HT1080 (cell line): Measurements from ENCODE around the gene SLC39A3. TPM values are rescaled to one million over a fixed set of nuclear protein-coding genes. Genes with fewer than 3 reads are reported as not detected.

Experiments
- DNase-seq: peaks from one replicate; pipeline ENCODE4 v3.0.0-alpha.2; 2015; ENCODE audit warnings: low read depth
- polyA plus RNA-seq, 2 experiments: library from polyadenylated mRNA; depleted of rRNA; stranded (reverse); fragments of >200 nt; gene quantifications; 2 replicates each; pipeline ENCODE4 v1.2.3, GENCODE V29; 2015
- total RNA-seq: library from RNA; depleted of rRNA; stranded (reverse); fragments of >200 nt; shearing (Covaris generic); gene quantifications from 2 replicates; pipeline ENCODE4 v1.2.3, GENCODE V29; 2014; rRNA removed

SLC39A3 gene, protein sequence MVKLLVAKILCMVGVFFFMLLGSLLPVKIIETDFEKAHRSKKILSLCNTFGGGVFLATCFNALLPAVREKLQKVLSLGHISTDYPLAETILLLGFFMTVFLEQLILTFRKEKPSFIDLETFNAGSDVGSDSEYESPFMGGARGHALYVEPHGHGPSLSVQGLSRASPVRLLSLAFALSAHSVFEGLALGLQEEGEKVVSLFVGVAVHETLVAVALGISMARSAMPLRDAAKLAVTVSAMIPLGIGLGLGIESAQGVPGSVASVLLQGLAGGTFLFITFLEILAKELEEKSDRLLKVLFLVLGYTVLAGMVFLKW
- 55.0 and 57.3 TPM in 2 replicates for total RNA-seq
- polyA plus RNA-seq (2015; cell fraction: cytosol; rRNA removed), result 28.0 and 33.5 TPM in 2 replicates
- polyA plus RNA-seq (2015; cell fraction: nucleus; rRNA removed), result 12.7 and 18.8 TPM in 2 replicates

DNA sequence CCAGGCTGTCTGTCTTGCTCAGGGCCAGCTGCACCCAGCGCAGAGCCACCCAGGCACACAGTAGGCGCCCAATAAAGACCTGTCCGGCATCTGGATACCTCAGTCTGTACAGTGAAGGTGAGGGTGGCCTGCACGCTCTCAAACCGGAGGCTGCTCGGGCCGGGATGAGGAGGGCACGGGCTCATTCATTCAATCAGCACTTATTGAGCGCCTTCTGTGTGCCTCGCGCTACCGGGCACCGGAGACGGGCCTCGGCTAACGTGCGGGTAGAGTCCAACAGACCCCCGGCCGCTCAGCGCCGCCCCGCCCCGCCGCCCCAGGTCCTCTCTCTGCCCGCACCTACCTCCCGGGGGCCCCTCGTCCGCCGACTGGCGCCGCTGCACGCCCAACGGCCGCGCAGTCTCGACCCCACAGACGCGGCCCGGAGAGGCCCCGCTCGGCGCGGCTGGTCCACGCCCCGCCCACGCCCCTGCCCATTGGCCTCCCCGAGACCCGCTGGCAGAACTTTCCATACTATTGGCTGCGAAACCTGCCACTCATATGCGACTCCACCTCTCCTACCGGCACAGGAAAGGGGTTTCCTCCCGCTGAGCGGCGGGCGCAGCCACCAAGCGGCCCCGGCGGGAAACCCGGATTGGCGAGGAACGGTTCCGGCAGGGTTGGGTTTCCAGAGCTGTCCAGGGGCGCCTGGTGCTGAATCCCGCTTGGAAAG lies at the start of gene SLC39A3:
TSS of gene SLC39A3 (minus strand) at position 416 of the 712 bp plus-strand sequence. CDS start 2,760 bp downstream, outside the sequence.
- DNase-seq, result peak; percentile 95

DNA sequence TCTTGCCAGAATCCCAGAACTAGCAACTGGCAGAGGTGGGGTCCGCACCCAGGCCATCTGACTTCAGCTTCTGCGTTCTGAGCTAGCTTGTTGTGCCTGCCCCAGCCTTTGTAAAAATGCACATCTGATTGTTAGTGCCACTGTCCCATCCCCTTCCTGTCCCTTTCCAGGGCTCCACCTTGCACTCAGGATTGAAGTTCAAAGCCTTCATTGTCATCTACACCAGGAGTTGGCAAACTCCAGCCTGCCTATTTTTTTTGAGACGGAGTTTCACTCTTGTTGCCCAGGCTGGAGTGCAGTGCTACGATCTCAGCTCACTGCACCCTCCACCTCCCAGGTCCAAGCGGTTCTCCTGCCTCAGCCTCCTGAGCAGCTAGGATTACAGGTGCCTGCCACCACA lies 48.4 kb upstream of the SLC39A3 start:
- no peak for DNase-seq

DNA sequence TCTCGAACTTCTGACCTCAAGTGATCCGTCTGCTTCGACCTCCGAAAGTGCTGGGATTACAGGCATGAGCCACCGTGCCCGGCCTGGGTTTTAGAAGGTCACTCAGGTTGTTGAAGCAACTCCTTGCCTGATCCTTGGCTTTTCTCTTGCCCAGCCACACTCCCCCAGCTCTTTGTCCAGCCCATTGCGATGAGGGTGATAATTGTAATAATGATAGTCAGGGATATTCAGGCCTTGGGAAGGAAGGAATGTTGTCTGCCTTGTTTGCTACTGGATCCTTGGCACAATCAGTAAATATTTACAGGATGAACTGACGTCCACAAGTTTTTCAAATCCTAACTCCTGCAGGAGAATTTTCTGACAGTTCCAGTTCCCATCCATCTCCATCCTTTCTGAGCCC lies 47.3 kb upstream of the SLC39A3 start:
- no peak for DNase-seq

DNA sequence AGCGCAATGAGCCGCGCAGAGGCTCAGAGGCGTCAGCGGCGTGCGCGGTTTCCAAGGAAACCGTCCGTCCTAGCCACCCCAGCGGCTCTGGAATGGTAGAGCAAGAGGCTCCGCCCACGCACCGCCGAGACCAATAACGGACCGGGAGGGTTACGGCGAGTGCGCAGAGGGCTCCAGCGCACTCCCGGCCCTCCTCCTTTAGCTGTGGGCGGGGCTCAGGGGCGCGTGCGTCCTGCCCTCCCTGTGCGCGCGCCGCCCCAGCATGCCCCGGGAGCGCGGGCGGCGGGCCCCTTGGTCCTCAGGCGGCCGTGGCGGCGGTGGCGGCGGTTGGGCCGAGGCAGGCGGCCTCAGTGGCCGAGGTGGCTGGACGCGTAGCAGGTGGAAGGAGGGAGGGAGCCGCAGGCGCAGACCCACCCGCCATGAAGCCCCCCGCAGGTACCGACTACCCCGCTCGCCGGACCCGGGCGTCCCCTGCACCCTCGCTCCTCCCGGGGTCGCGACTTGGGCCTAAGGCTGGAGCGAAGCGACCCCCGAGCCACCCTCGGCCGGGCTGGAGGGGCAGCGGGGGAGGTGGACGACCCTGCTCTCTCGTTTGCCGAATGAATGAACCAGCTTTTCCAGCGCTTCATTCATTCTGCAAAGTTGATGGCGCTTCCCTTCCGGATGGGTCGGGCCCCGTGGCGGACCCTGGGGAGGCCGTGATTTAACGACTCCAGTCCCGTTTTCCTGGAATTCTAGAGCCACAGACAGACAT lies 45.6 kb upstream of the SLC39A3 start, which contains the start of gene THOP1:
TSS of gene THOP1 (plus strand) at position 260 of the 754 bp plus-strand sequence. CDS start at position 420, 160 bp downstream.
- peak; percentile 98 for DNase-seq

DNA sequence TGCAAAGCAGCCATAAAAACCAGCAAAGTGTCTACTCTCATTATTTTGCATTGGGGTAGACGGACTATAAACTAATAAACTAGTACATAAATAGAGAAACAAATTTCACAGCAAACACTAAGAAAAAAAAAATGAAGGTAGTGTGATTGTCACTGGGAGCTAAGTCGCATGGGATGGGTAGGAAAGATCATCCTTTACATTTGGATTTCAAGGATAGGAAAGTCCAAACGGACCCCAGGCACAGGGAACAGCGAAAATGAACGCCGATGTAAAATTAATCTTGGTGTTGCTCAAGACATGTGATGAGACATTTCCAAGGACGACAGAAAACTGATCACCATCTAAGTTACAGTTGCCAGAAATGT lies 43.9 kb upstream of the SLC39A3 start:
- no peak for DNase-seq

DNA sequence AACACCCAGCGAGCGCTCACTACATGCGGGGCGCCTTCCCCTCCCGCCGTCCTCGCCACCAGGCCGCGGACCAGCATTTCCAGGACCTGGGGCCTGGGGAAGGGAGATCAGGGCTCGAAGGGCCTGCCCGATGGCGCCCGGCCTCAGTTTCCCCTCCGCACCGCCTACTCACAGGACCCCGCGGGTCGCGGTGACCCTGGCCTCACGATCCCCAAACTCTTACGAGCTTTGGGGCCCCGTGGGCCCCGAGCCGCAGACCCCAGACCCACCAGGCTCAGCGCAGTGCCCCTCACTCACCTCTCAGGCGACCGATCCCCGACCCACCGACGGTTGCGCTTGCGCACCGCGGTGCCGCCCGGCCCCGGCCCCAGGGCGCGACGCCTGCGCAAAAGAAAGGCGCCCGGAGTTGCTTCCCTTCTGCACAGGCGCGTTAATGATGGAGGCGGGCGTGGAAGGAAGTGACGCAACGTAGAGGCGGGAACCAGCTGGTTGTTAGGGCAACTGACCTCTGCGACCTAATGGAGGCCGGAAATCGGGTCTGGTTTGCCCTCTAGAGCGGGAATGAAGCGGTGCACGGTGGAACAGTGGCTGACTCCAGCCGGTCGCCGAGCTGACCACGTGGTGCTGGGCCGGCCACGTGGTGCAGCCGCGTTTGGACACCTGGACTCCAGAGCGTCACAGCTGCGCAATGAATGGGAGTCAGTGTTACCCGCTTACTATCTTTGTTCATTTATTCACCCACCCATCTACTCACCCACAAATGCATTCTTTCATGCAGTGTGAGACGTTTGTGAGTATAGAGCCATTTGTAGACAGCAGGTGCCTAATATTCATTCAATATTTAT lies 43.3 kb upstream of the SLC39A3 start, which contains the start of gene SGTA:
TSS of gene SGTA (minus strand) at position 338 of the 845 bp plus-strand sequence. CDS start 14,205 bp downstream, outside the sequence.
- DNase-seq, result peak; percentile 99

DNA sequence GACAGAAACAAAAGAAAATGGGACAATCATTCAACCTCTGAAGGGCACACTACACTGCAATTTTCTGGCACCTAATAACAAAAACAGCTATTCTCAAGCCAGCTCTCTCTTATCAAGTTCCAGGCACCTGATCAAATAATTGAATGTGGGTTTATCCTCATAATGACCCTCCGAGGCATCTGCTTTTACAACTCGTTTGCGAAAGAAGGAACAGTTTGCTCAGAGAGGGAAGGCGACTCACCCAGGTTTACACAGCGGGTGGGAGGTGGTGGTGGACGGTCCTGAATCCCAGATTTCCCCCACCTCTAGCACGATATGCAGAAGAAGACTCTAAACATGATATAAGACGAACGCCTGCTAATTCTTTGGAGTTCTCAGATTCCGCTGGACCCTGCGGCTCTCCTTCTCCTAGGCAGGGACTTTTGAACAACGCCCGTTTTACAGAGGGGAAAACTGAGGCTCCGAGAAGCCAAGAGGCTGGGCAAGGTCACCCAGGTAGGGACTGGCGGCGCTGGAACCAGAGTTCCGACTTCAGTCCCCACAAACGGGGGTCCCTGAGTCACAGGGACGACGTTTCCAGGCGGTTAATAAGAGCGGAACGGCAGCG lies 42.6 kb upstream of the SLC39A3 start:
- no peak for DNase-seq

DNA sequence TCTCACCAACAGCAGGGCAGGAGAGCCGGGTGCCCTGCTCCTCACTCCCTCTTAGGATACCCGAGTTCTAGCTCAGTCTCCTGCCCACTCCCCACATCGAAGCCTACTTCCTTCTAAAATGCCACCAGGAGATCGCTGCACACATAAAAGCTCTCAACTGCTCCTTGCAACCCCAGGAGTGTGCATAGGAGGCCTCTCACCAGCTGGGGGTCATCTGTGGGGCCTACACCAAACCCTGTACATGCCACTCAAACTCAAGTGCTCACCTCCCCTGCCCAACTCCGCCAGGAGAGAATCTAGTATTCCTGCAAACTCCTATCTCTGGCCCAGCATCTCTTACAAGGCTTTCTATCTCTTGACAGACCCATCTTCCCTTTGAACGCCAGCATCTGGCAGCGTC lies 40.5 kb upstream of the SLC39A3 start:
- no peak for DNase-seq

DNA sequence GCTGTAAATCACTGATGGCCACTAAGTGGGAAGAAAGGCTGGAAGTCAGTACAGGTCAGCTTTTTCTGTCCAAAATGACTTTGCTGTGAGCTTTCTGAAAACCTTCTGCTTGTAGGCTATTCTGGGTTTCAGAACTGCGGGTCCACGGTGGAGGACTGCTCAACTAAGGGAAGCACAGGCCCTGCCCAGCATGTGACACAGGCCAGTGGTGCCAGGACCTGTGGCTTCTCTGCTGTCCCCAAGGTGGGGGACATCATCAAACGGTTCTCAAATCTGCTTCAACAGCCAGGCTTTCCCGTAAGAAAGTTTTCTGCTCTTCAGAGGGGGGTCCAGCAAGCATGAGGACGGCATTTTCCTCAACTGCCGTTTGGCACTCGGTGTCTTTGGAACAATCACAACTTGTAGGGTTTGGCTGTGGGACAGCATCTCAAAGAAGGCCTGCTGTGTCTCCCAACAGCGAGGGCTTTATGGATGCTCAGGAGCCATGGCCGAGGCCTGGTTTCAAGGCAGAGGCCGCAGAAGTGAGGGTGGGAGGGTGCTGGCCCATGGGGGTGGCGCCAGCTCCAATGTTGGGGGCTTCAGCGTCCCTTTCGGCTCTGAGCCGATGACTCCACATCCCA lies 39.4 kb upstream of the SLC39A3 start:
- no peak for DNase-seq

DNA sequence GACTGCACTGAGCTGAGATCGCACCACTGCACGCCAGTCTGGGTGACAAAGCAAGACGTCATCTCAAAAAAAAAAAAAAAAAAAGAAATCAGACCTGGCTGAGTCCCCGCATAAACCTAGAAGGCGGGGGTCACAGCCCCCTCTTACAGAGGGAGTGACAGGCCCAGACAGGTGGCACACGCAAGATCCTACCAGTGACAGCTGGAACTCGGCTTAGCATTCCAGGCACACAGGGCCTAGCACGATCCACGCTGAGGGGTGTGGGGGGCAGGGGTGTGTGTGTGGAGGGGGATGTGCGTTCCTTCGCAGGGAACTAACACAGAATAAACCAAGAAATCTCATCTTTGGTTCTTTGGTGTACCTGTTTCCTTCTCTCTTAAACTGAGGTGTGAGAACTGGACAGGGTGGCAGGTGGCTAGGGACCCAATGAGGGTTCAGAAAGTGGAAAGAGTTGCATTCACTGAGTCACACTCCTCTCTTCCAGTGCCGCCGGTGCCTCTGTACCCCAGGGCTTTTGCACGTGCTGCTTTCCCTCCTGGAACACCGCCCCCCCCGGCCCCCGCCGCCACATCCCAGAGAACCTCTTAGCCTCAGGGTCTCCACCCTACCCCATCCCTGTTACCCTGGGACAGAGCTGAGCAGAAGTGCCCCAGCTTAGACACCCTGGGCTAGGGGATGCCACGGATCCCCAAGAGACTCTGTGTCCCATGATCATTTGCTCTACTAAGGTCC lies 38.3 kb upstream of the SLC39A3 start:
- DNase-seq, result no peak

DNA sequence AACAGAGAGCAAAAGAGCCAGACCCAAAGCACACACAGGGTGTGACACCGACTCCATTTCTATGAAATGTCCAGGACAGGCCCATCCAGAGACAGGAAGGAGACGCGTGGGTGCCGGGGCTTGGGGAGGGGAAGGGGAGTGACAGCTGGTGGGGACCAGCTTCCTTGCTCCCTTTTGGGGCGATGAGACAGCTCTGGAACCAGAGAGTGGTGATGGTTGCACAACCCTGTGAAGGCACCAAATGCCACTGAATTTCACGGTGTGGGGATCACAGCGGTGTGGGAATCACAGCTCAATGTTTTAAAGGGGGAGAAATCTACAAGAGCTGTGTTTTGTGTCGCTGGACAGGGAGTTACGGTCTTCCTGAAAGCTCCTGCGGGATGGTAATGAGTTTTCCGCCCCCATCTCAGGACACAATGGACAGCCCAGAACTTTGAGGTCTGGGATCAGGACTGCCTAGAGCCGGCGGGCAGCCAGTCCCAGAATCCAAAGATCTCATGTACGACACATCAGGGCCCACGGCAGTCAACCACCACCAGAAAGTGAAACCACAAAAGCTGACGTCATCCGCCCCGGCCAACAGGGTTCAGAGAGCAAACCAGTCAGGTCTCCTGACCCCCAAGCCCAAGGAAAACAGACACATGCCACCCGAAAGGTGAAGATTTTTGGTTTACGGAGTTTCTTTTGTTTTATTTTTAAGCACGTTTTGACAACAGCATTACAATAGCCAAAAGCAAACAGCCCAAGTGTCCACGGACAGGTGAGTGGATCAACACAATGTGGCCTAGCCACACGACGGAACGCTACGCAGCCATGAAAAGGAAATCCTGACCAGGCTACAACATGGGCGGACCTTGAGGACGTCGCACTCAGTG lies 36.0 kb upstream of the SLC39A3 start:
- no peak for DNase-seq

DNA sequence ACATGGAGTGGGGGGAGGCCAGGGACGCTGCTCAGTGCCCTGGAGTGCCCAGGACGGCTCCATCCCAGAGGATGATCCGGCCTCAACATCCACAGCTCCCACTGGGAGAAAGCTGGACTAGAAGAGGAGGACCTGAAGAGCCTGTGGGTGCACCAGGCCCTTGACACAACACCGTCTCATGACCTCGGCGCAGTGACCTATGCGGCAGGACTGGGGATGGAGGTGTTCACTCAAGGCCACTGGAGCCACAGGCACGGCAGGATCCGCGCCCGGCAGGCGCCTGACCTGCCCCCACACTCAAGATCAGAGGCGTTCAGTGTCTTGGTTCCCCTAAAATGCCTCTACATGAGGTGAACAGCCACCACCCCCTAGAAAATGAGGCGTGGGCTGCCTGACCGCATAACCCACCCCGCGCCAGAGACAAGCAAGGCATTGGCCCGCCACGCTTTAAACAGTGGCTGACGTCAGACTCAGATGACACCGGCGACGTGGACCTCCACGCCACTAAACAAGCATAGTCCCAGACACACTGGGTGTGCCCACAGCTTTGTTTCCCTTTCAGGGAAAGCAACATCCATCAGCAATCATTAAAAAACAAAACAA lies 35.2 kb upstream of the SLC39A3 start:
- DNase-seq, result no peak

DNA sequence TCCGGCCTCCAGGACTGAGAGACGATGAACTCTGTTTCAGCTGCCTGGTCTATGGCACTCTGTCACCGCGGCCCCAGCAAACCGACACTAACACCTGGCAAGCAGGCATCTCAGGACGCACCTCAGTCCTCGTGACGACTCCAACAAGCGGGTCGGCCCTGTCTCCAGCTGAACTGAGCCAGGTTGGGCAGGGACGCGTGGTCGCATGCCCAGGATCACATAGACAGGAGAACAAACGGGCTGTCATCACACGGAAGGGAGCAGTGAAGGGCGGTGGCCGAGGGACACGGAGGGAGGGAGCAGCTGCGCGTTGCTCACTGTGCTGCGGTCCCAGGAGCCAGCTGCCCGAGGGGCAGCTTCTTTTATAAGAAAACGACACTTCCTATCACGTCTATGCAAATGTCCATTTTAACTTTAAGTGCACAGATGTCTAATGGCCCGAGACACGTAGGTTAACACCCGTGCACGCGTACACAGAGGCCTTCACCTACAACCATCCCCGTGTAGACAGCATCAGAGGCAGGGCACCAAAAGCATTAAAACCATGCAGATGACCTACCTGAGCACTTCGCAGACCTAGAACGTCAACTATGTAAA lies 34.4 kb upstream of the SLC39A3 start:
- DNase-seq, result no peak

DNA sequence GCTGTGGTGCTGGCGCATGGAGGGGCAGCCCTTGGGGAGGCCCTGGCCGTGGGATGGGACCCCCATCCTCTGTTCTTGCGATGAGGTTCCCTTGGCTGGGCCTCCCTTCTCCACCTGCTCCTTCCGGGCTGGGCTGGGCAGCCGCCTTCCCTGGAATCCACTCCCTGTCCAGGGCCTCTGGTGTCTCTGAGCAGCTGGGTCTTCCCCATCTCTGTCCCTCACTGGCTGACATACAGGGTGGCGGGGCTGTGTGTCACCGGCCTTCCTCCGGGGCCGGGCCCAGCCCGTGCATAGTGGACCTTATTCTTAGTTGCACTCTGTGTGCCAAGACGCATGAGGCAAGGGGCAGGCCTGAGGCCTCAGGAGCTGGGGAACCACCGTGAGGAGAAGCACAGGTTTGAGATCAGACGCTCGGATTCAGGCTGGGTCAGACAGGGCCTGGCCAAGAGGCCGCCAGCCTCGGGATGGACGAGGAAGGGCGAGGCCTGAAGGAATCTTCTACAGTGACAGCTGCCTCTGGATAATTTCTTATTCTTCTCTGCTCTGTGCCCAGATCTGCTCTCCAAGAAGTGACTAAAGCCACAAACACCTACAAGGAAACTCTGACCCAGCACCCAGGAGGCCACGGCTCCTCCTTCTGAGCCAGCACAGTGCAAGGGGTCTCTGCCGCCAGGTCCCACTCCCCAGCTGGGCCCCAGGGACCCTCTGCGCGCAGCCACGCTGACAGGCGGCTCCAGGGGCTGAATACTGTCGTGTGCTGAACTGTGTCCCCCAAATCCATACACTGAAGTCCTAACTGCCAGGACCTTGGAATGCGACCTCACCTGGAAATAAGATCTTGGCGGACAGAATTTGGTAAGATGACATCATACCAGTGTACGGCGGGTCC lies 32.2 kb upstream of the SLC39A3 start:
- DNase-seq, result no peak

DNA sequence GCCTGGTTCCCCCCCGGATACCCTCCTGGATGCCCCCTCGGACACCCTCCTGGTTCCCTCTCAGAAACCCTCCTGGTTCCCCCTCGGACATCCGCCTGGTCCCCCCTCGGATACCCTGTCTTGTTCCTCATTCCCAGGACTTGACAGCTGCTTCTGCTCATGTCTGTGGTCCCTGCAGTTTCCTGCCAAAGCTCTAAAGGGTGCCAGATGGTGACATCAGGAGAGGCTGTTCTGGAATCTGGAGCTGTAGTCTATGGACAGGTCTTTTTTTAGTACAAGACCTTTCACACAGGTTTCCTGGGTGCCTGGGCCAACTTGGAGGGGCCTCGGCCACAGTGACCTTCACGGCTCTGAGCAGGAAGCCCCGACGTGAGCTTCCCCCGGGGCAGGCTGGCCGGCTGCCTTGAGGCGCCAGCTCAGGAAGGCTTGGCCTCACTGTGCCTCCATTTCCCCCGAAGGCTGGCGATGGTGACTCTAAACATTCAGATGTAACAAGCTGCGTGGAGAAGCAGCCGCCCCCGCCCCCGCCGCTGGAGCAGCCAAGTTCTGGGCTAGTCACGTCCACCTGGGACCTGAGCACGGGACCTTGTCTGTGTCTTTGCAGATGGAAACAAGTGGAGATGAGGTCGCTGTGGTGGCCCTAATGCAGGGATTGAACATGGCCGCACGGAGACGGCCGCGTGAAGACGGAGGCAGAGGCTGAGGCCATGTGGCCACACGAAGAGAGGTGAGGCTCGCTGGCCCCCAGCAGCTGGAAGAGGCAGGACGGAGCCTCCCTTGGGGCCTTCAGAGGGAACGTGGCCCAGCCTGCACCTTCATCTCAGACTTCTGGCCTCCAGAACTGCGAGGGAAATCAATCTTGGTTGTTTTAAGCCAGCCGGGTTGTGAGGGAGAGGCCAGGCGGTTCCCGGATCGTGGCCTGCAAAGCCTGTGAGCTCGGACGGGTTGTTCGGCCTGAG lies 30.5 kb upstream of the SLC39A3 start:
- no peak for DNase-seq
